CD4-positive, alpha-beta T cell treated with Interleukin-6 for 4 hours (primary cell): ENCODE results near the gene NPPA.
"Not testable (repeated sequence)": the region's sequence is repeated elsewhere in the genome, so short reads cannot be mapped to it uniquely, and the experiment has no call there.

Source experiments
- DNase-seq: peaks from one replicate; pipeline ENCODE4 v3.0.0-alpha.2; 2020; ENCODE audit warnings: mixed read lengths

NPPA gene

DNA sequence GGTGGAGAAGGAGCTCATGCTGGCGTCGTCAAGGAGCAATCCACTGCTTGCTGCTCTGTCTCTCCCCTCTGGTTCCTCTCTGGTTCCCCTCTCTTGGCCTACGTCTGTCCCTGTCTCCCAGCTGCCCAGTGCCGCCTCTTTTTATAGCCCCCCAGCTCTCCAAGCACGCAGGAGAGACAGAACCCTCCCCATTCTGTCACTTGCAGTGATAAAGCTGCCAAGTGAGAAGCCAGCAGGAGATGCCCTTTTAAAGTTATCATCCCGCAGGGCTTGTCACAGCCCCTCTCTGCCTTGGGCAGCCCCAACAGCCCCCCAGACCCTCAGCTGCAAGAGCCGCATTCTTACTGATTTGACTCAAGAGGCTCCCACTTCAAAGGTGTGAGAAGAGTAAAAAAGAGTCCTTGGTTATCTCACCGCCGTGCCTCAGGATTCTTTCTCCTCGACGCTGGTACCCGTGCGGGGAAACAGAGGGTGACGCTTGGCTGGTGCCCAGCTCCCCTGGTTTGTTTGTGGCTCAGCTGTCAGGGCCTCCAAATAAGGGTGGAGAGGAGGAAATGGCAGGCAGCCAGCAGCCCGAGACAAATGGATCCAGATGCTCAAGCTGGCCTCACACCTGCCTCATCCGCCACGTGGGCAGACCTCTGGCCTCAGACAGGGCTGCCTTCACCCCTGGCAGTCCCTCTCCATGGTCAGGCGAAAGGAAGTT, at the start of gene NPPA:
Gene NPPA, minus strand, starts transcription at position 117 of the 706 bp plus-strand sequence. Its CDS starts 99 bp downstream, at position 18.
- DNase-seq = no peak

DNA sequence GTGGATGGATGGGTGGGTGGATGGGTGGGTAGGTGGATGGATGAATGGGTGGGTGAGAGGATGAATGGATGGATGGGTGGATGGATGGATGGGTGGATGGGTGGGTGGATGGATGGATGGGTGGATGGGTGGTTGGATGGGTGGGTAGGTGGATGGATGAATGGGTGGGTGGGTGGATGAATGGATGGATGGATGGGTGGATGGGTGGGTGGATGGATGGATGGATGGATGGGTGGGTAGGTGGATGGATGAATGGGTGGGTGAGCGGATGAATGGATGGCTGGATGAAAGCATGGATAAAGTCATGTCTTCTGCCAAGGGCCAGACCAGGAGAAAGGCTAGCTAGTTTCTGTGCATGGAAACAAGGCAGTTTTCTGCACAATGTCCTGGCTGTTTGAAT, 46.9 kb upstream of the NPPA start:
- DNase-seq = not testable (repeated sequence)

DNA sequence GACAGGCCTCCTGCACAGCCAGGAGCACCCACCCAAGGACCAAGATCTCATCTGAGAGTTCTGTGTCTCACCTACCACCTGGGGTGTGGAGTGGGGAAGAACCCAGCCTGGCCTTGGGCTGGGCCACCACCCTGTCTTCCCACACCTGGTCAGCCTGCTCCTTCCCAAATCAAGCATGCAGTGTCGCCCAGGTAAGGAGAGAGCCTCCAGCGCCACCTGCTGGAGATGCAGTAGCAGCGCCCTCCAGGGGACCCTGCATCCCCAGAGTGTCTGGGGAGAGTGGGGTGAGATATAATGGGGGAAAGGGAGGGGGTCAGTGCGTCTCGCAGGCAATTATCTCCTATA, 46.3 kb upstream of the NPPA start:
- DNase-seq = peak; percentile 79

DNA sequence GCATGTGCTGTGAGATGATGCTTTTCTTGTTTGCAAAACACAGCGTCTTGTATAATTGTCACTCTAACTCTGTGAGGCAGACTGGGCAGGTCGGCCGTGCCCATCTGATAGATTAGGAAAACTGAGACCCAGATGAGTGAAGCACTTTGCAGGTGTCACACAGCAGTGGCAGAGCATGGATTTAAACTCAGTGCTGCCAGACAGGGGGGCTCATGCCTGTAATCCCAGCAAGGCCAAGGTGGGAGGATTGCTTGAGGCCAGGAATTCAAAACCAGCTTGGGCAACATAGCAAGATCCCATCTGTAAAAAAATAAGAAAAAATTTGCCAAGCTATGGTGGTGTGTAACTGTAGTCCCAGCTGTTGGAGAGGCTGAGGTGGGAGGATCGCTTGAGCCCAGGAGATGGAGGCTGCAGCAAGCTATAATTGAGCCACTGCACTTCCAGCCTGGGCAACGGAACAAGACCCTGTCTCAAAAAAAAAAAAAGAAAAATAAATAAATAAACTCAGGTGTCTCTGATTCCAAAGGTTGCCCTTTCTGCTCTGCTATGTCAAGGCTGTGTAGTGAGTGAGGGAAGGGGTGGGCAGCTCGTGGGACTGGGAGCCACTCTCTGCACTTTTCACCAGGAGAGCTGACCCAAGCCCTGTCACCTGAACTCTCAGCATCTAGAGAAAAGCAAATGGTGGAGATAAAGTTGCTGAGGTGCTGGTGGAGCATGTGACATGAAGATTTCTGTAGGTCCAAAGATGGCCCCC, 44.0 kb upstream of the NPPA start:
- no peak for DNase-seq

DNA sequence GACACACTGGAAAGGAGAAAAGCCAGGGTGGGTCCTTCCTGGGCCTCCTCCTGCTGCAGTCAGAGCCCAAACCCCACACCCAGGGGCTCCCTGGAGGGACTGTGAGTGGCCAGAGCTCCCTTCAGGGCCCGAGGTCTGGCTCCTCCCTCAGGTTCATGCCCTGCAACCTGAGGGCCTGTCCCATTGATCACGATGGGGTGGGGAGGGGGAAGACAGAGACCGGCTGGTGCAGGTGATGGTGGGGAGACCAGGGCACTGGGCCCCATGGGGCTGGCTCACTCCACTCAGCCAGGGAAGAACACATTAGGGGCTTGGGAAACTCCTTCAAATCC, 41.3 kb upstream of the NPPA start:
- DNase-seq = no peak

DNA sequence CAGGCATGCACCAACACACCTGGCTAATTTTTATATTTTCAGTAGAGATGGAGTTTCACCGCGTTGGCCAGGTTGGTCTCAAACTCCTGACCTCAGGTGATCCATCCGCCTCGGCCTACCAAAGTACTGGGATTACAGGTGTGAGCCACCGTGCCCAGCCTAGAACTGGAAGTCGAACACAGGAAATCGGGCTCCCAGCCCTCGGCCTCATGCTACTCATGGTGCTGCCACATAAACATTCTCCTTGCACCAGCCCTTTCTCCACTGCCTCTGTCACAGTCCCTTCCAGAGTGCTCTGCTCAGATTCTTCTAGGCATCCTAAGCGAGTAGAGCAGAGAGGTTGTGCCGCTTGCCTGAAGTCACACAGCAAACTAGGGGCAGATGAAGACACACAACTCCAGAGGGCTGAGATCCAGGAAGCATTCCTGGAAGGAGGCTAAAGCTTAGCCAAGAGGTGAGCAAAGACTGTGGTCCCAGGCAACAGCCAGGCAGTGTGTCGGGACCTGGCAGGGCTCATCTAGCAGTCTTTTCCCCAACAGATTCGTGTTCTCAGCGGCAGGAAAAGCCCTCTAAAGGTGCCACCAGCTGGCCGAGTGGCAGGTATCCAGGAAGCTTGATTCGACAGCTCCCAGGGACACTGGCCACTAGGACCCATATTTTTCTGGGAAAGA, 40.8 kb upstream of the NPPA start:
- DNase-seq = no peak

DNA sequence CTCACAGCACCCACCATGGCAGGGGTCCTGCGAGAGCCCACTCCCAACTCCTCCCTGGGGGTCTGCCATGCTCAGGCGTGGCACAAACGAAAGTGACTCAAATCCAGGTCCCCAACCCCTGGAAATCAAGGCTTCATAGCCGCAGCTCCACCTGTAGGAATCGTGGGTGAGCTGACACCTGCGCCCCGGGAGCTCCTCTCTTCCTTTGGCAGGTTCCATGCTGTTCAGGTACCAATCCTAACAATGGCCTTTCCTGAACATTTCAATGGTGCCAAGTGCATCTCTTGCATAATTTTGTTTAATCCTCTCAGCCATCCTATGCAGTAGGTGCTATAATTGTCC, 40.1 kb upstream of the NPPA start:
- DNase-seq = no peak

DNA sequence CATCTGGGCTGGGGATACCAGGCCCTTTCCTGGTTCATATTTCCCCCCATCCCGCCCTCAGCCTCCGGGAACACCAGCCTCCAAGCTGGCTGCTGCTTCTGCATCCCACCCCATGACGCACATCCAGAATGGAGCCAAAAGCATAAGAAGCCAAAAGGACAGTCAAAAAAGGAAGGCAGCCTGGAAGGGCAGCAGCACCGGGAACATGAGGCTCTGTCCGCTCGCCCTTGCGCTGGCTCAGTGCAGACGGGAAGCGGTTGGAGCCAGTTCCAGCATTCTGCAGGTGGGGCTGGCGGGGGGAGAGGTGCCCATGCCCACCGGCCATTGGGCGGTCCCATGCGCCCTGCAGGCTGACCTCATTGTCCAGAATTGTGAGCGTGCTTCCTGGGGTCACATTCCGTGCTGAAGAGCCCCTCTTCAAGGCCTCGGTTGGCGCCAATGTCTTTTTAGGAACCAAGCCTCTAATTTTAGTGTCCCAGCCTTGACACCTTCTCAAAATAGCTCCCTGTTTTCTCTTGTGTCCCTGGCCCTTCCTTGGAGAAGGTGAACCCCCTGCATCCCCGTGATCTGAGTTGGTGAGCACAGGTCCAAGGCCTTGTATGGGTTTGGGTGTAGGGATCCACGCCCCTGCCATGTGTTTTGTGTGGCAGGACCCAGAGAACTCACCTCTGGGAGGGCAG, 39.5 kb upstream of the NPPA start:
- DNase-seq = no peak

DNA sequence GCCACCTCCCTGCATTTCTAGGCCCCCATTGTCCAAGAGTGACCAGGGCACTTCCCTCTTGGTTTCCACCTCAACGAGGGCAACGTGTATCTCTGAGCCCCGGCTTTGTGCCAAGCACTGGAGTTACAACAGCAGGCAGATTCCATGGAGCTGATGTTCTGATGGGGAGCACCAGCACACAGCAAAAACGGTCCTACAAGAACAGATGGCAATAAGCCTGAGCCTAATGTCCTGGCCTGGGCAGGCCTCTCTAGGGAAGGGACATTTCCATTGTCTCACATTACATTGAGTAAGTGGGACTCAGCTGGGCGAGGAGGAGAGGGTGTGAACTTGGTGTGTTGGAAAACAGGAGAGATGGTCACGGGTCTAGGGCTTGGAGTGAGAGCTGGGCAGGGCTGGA, 38.3 kb upstream of the NPPA start:
- no peak for DNase-seq

DNA sequence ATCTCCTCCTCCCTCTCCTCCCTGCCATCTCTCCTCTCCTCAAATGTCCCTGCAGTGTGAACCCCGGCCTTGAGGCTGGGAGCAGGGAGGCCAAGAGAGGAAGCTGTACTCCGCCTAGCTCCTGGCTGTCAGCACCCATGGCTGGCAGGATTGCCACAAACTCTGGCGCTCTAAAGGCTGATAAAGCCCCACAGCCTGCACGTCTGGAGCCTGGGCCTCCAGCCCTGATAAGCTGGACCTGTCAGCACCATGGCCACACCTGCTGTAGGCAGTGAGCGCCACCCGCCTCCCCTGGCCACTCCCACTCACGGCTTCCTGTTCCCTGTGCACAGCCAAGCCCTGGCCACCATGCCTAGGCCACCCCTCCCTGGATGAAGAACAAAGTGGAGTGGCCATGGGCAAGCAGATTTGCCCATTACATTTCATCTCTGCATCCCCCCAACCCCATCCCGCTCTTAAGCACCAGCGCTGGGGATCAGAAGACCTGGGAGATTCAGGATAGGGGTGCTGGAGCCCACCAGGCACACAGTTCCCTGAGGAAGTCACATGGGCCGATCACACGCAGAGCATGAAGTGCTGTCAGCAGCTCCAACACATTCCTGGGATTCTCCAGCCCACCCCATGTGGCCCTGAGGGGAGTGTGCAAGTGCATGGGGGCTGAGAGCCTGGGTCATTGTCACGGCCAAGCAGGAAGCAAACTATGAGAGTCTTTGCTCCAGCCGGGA, 35.4 kb upstream of the NPPA start:
- no peak for DNase-seq

DNA sequence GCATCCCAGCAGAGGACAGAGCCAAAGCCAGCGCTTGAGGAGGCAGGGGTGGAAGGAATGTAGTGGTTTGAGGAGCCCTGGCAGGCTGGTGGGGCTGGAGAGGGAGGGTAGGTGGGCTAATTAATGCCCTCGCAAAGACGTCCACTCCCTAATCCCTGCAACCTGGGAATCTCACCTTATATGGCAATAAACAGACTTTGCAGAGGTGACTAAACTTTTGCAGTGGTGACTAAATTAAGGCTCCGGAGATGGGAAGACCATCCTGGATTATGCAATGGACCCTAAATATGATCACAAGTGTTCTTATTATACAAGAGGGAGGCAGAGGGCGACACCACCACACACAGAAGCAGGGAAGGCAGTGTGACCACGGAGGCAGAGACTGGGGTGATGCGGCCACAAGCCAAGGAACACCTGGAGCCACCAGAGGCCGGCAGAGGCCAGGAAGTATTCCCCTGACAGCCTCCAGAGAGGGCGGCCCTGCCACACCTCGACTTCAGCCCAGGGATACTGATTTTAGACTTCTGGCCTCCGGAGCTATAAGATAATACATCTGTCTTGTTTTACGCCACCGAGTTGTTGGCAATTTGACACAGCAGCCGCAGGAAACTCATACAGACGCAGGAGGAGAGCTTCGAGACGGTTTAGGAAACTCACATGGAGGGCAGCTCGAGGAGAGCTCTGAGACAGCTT, 34.3 kb upstream of the NPPA start:
- no peak for DNase-seq

DNA sequence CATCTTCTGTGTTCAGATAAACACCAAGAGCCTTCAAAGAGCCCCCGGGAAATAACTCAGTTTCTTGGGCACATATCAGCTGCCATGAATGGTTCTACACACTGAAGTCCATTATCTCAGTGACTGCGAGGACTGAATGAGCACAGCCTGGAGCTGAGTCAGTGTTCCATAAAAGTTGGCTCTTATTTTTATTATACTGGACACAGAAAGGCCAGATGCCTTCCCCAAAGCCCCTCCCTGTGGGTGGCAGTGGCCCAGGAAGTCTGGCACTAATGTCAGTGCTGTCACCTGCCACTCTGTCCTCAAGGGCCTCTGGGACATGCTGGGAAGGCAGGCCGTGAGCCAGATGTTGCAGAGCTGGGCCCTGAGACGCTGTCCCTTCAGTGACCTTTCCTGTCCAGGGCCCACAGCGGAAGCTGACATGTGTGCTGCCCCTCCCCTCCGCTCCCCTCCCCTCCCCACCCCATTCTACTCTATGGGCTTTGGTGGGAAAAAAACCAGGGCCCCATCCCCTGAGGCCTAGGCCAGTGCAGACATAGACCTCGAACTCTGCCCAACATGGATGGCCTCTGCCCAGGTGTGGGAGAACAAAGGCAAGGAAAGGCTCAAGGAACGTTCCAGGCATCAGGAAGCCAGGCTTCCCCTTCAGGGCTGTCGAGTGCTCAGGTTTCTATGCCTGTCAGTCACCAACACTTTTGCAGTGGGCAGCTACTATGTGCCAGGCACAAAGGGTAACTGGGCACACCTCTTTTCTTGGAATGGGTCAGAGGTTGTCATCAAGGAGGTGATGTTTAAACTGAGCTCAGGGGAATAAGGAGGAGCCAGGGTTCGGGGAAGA, 33.5 kb upstream of the NPPA start:
- DNase-seq = no peak

DNA sequence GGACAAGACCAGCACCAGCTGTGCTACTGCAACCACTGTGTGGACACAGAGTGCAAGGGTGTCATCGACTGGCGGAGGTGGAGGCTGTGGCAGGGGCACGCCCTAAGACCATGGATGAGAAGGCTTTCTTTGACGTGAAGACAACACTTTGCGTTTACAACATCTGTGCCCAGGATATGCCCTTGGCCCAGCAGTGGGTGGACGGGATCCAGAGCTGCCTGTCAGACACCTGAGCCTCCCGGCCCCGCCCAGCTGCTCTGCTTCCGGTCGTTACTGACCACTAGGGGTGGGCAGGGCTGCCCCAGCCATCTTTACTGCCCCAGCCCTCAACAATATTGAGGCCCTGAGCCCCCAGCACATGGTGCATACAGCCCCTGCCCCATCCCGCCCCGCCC, 32.6 kb upstream of the NPPA start:
- no peak for DNase-seq

DNA sequence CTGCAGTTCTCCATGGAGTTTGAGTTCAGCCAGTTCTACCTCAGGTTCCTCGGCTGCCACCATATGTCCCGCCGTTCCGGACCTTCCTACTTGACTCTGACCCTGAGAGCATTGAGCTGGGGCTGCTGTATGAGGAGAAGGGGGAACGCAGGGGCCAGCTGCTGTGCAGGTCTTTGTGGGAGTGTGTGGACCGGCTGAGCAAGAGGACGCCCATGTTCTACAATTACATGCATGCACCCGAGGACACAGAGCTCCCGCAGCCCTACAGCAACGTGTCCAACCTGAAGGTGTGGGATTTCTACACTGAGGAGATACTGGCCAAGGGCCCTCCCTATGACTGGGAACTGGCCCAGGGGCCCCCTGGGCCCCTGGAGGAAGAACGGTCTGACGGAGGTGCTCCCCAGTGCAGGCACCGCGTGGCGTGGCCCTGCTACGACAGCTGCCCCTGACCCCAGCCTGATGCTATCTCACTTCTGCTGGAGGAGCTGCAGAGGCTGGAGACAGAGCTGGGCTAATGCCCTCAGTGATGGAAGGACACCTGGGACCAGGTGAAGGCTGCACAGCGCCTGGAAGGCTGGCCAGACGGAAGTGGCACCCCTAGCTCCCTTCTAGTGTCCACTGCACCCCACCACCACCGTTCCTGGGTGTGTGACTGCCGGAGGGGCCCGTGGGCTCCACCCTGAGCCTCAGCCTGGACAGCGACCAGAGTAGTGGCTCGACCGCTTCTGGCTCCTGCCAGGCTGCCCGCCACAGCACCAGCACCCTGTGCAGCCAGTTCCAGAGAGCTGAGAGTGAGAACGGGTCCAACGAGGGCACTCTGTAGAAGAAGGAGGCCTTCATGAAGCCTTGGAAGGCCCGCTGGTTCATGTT, 32.0 kb upstream of the NPPA start:
- DNase-seq = no peak

DNA sequence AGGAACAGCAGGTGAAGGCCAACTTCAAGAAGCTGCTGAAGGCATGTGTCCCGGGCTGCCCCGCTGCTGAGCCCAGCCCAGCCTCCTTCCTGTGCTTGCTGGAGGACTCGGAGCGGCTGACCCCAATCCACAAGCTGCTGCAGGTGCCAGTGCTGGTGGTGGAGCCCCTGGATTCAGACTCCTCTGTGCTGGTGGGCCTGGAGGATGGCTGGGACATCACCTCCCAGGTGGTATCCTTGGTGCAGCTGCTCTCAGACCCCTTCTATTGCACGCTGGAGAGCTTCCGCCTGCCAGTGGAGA, 31.3 kb upstream of the NPPA start:
- no peak for DNase-seq

DNA sequence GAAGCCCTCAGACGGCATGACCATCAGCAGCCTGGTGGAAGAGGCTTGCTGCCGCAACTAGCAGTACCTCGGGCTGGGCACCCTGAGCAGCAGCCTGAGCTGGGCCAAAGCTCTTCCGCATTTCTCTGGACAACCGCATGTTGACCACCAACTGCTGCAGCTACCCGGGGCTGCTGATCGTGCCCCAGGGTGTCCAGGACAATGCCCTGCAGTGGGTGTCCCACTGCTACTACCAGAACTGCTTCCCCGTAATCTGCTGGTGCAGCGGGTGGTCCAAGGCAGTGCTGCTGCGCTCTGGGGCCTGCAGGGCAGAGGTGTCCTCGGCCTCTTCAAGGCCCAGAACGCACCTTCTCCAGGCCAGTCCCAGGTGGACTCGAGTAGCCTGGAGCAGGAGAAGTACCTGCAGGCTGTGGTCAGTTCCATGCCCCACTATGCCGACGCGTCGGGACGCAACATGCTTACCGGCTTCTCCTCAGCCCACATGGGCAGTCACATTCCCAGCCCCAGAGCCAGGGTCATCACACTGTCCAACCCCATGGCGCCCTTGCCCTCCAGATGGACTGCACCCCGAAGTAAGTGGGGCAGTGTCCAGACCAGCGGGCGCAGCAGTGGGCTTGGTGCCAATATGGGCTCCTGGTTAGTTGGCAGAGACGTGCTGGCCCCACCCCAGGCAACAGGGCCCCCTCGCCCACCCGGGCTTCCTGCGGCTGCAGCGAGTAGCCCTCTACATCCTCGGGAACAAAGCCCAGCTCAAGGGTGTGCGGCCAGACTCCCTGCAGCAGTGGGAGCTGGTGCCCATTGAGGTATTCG, 30.7 kb upstream of the NPPA start:
- DNase-seq = no peak

DNA sequence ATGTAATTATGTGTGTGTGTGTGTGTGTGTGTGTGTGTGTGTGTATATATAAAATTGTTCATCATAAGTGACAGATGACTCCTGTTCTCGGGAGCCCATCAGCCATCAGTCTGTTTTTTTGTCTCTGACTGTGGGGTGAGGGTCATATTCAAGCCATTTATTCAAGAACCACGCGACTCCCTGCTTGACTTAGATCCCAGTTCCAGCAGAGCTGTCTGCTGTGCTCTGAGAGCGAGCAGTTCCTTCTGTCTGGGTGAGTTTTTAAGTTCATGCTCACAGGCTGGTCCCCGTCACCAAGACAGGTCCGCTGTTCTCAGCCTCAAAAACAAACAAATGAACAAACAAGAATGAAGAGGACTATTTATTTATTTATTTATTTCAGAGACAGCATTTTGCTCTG, 29.5 kb upstream of the NPPA start:
- no peak for DNase-seq

DNA sequence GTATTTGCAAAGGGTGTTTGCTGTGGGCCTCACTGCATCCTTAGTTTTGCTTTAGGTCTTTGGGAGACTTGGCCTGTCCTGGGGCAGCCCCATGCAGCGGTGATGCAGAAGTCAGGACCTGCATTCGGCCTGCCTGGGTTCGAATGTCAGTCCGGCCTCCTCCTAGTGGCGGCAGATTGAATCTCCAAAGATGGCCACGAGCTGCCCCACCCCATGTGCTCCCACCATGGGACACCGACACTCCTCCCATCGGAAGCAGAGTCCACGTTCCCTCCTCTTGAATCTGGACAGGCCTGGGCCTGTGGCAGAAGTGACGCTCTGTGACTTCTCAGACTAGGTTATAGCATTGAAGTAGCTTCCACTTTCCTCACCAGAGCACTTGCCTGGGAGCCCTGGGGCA, 27.5 kb upstream of the NPPA start:
- DNase-seq = no peak

DNA sequence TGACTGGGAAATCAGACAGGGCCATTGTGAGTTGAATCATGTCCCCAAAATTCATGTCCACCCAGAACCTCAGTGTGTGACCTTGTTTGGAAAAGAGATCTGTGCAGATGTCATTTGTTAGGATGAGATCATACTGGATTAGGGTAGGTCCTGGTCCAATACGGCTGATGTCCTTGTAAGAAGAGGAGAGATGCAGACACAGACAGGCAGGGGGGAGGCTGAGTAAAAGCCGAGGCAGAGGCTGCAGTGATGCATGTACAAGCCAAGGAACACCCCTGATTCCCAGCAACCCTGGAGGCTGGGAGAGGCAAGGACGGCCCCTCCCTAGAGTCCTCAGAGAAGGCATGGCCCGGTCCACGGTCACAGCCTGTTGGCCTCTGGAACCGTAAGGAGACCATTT, 27.0 kb upstream of the NPPA start:
- DNase-seq = no peak

DNA sequence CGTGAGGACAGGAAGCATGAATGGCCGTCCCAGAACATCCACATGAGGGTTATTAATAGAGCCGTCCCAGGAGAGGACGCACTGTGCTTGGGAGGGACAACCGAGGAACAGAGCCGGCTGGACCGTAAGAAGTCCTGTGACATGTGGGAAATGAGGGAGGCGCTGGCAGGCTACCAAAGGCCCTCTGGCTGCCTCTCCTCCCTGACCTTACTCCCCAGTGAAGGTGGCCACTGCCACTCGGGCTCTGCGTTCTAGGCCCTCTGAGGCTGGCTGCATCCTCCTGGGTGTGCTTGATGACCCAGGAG, 26.6 kb upstream of the NPPA start:
- no peak for DNase-seq
